ENCODE results near the gene ZNF892. TPM values are rescaled to one million over a fixed set of nuclear protein-coding genes. Genes with fewer than 3 reads are reported as not detected.

ZNF892 gene
- total and polyA plus RNA-seq, 12 donors: 0.32 to 4.3 (median 2.2) TPM; not detected in 1

- 88 to 95% (median 89%) methylated on average over 4 of the region's 4 CpGs for WGBS, 4 donors
Measured at GRCh38 chr2:95203911-95204310, 3.4 kb upstream of the ZNF892 start.

GRCh38 chr2:95204396-95204795 lies 2.9 kb upstream of the ZNF892 start:
- Histone ChIP-seq H3K36me3 (replicated peaks in 1 of 2) (no peaks in the 10 kb centered on the region), H3K27ac (no peak overlapping the region), H3K4me1 (replicated peaks in 1 of 2) (peaks cover 0 to 11% of the 10 kb centered on the region in 2 donors), H3K27me3 (no peaks in the 10 kb centered on the region), H3K4me3 (no peak overlapping the region), H3K9me3 (replicated peaks in 1 of 3) (no peaks in the 10 kb centered on the region)
- intact Hi-C loops (cut with DNase I): no loop called here
- no peak for DNase-seq
- TF ChIP-seq CTCF (IDR thresholded peaks at IDR 0.05): no peak
- no peak for TF ChIP-seq POLR2A (IDR thresholded peaks at IDR 0.05)
- 85 to 89% (median 87%) methylated on average over 2 of the region's 2 CpGs for WGBS, 4 donors

More at GRCh38 chr2:95203911-95204310, 3.4 kb upstream of the ZNF892 start:
- no peaks in the 10 kb centered on the region for H3K27me3 ChIP-seq
- peaks cover 0 to 11% of the 10 kb centered on the region in 2 donors for H3K4me1 ChIP-seq (replicated peaks in 1 of 2)
- no peaks in the 10 kb centered on the region for H3K9me3 ChIP-seq (replicated peaks in 1 of 3)
- TF ChIP-seq CTCF (IDR thresholded peaks at IDR 0.05): no peak
- no peak for TF ChIP-seq POLR2A (IDR thresholded peaks at IDR 0.05)
- H3K4me3 ChIP-seq: no peak overlapping the region
- intact Hi-C loops (cut with DNase I): no loop called here
- H3K27ac ChIP-seq: no peak overlapping the region
- no peak for DNase-seq
- no peaks in the 10 kb centered on the region for H3K36me3 ChIP-seq (replicated peaks in 1 of 2)

GRCh38 chr2:95206096-95206495 lies 1.2 kb upstream of the ZNF892 start:
- DNase-seq: no peak
- no peak overlapping the region for H3K27ac ChIP-seq
- H3K4me3 ChIP-seq: peak overlapping the region in 1 of 4 donors; percentile 81
- H3K27me3 ChIP-seq: no peaks in the 10 kb centered on the region
- intact Hi-C loops (cut with DNase I): no loop called here
- H3K4me1 ChIP-seq (replicated peaks in 1 of 2): peaks cover 0 to 11% of the 10 kb centered on the region in 2 donors
- TF ChIP-seq POLR2A (IDR thresholded peaks at IDR 0.05) (no peak), CTCF (IDR thresholded peaks at IDR 0.05) (no peak)
- no peaks in the 10 kb centered on the region for H3K36me3 ChIP-seq (replicated peaks in 1 of 2)
- H3K9me3 ChIP-seq (replicated peaks in 1 of 3): peaks cover 0 to 6% (median 0%) of the 10 kb centered on the region in 3 donors
- WGBS, 4 donors: 55 to 64% (median 60%) methylated on average over 10 of the region's 10 CpGs

GRCh38 chr2:95208106-95208505 lies 785 bp downstream of the ZNF892 start:
- Histone ChIP-seq H3K27me3 (no peaks in the 10 kb centered on the region), H3K36me3 (replicated peaks in 1 of 2) (no peaks in the 10 kb centered on the region), H3K4me1 (replicated peaks in 1 of 2) (peaks cover 0 to 11% of the 10 kb centered on the region in 2 donors), H3K9me3 (replicated peaks in 1 of 3) (peaks cover 0 to 7% (median 7%) of the 10 kb centered on the region in 3 donors), H3K4me3 (peak overlapping the region in 2 of 4 donors; percentile 61 to 81), H3K27ac (no peak overlapping the region)
- no peak for TF ChIP-seq POLR2A (IDR thresholded peaks at IDR 0.05)
- TF ChIP-seq CTCF (IDR thresholded peaks at IDR 0.05): no peak
- WGBS, 4 donors: 75 to 84% (median 80%) methylated on average over 6 of the region's 6 CpGs
- intact Hi-C loops (cut with DNase I): no loop called here
- DNase-seq: no peak
